ENCODE measurements around the gene HOXA7.

Gene HOXA7

GRCh38 chr7:27199849-27200760 lies 43.6 kb upstream of the HOXA7 start, which contains the start of gene HOXA13:
TSS of gene HOXA13 (minus strand) at chr7:27200091. CDS start at chr7:27200077, 14 bp downstream.
- H3K36me3 ChIP-seq (ENCODE audit: control insufficient read depth, insufficient read depth, low read length) = no peaks in the 10 kb centered on the region
- H3K27ac ChIP-seq (ENCODE audit: low read length) = no peak within 1 kb of the TSS
- peak within 1 kb of the TSS; percentile 5 for H3K4me3 ChIP-seq (ENCODE audit: low read length)
- H3K4me1 ChIP-seq (ENCODE audit: control insufficient read depth, insufficient read depth, low read length) = no peaks in the 10 kb centered on the region
- H3K27me3 ChIP-seq (ENCODE audit: control insufficient read depth, insufficient read depth, low read length) = peaks cover 83% of the 10 kb centered on the region
- no CpG with 5 or more reads among the region's 99 CpGs for WGBS (ENCODE audit: insufficient coverage, insufficient read length)
- DNase-seq (ENCODE audit: low read depth, low spot score) = no peak
- no peaks in the 10 kb centered on the region for H3K9me3 ChIP-seq (ENCODE audit: control insufficient read depth, insufficient read depth, low read length)

GRCh38 chr7:27198871-27199801 lies 42.7 kb upstream of the HOXA7 start:
- peaks cover 80% of the 10 kb centered on the region for H3K27me3 ChIP-seq (ENCODE audit: control insufficient read depth, insufficient read depth, low read length)
- no peak for DNase-seq (ENCODE audit: low read depth, low spot score)
- H3K36me3 ChIP-seq (ENCODE audit: control insufficient read depth, insufficient read depth, low read length) = no peaks in the 10 kb centered on the region
- H3K27ac ChIP-seq (ENCODE audit: low read length) = no peak overlapping the region
- peak overlapping the region; percentile 5; the same call in 1 of the 2 replicates for H3K4me3 ChIP-seq (ENCODE audit: low read length)
- H3K9me3 ChIP-seq (ENCODE audit: control insufficient read depth, insufficient read depth, low read length) = no peaks in the 10 kb centered on the region
- H3K4me1 ChIP-seq (ENCODE audit: control insufficient read depth, insufficient read depth, low read length) = no peaks in the 10 kb centered on the region
- WGBS (ENCODE audit: insufficient coverage, insufficient read length) = no CpG with 5 or more reads among the region's 93 CpGs

GRCh38 chr7:27198138-27198841 lies 41.8 kb upstream of the HOXA7 start:
- WGBS (ENCODE audit: insufficient coverage, insufficient read length) = no CpG with 5 or more reads among the region's 29 CpGs
- no peak overlapping the region for H3K4me3 ChIP-seq (ENCODE audit: low read length)
- no peaks in the 10 kb centered on the region for H3K9me3 ChIP-seq (ENCODE audit: control insufficient read depth, insufficient read depth, low read length)
- no peaks in the 10 kb centered on the region for H3K36me3 ChIP-seq (ENCODE audit: control insufficient read depth, insufficient read depth, low read length)
- H3K4me1 ChIP-seq (ENCODE audit: control insufficient read depth, insufficient read depth, low read length) = no peaks in the 10 kb centered on the region
- peaks cover 80% of the 10 kb centered on the region for H3K27me3 ChIP-seq (ENCODE audit: control insufficient read depth, insufficient read depth, low read length)
- no peak for DNase-seq (ENCODE audit: low read depth, low spot score)
- H3K27ac ChIP-seq (ENCODE audit: low read length) = no peak overlapping the region

- Histone ChIP-seq H3K4me3 (ENCODE audit: low read length) (no peak overlapping the region), H3K27me3 (ENCODE audit: control insufficient read depth, insufficient read depth, low read length) (peaks cover 81% of the 10 kb centered on the region)
Measured at GRCh38 chr7:27197137-27198042, 40.9 kb upstream of the HOXA7 start.

GRCh38 chr7:27196287-27196767 lies 39.9 kb upstream of the HOXA7 start:
- Histone ChIP-seq H3K27ac (ENCODE audit: low read length) (no peak overlapping the region), H3K27me3 (ENCODE audit: control insufficient read depth, insufficient read depth, low read length) (peaks cover 81% of the 10 kb centered on the region), H3K4me1 (ENCODE audit: control insufficient read depth, insufficient read depth, low read length) (no peaks in the 10 kb centered on the region), H3K9me3 (ENCODE audit: control insufficient read depth, insufficient read depth, low read length) (no peaks in the 10 kb centered on the region), H3K4me3 (ENCODE audit: low read length) (no peak overlapping the region), H3K36me3 (ENCODE audit: control insufficient read depth, insufficient read depth, low read length) (no peaks in the 10 kb centered on the region)
- DNase-seq (ENCODE audit: low read depth, low spot score) = no peak
- WGBS (ENCODE audit: insufficient coverage, insufficient read length) = no CpG with 5 or more reads among the region's 6 CpGs

More at GRCh38 chr7:27197137-27198042, 40.9 kb upstream of the HOXA7 start:
- no peak for DNase-seq (ENCODE audit: low read depth, low spot score)
- no CpG with 5 or more reads among the region's 18 CpGs for WGBS (ENCODE audit: insufficient coverage, insufficient read length)
- Histone ChIP-seq H3K9me3 (ENCODE audit: control insufficient read depth, insufficient read depth, low read length) (no peaks in the 10 kb centered on the region), H3K4me1 (ENCODE audit: control insufficient read depth, insufficient read depth, low read length) (no peaks in the 10 kb centered on the region), H3K36me3 (ENCODE audit: control insufficient read depth, insufficient read depth, low read length) (no peaks in the 10 kb centered on the region), H3K27ac (ENCODE audit: low read length) (no peak overlapping the region)

- DNase-seq (ENCODE audit: low read depth, low spot score) = no peak
- peaks cover 82% of the 10 kb centered on the region for H3K27me3 ChIP-seq (ENCODE audit: control insufficient read depth, insufficient read depth, low read length)
Measured at GRCh38 chr7:27194686-27195379, 38.4 kb upstream of the HOXA7 start.

GRCh38 chr7:27194002-27194352 lies 37.5 kb upstream of the HOXA7 start:
- no CpG with 5 or more reads among the region's 2 CpGs for WGBS (ENCODE audit: insufficient coverage, insufficient read length)
- no peak overlapping the region for H3K27ac ChIP-seq (ENCODE audit: low read length)
- no peaks in the 10 kb centered on the region for H3K9me3 ChIP-seq (ENCODE audit: control insufficient read depth, insufficient read depth, low read length)
- 0 out of 2 replicates have a peak, but pooled peaks cover 1% of the 10 kb centered on the region for H3K4me1 ChIP-seq (ENCODE audit: control insufficient read depth, insufficient read depth, low read length)
- no peak overlapping the region for H3K4me3 ChIP-seq (ENCODE audit: low read length)
- no peak for DNase-seq (ENCODE audit: low read depth, low spot score)
- H3K36me3 ChIP-seq (ENCODE audit: control insufficient read depth, insufficient read depth, low read length) = no peaks in the 10 kb centered on the region
- H3K27me3 ChIP-seq (ENCODE audit: control insufficient read depth, insufficient read depth, low read length) = peaks cover 85% of the 10 kb centered on the region

More at GRCh38 chr7:27194686-27195379, 38.4 kb upstream of the HOXA7 start:
- Histone ChIP-seq H3K36me3 (ENCODE audit: control insufficient read depth, insufficient read depth, low read length) (no peaks in the 10 kb centered on the region), H3K4me1 (ENCODE audit: control insufficient read depth, insufficient read depth, low read length) (no peaks in the 10 kb centered on the region), H3K4me3 (ENCODE audit: low read length) (no peak overlapping the region), H3K27ac (ENCODE audit: low read length) (no peak overlapping the region), H3K9me3 (ENCODE audit: control insufficient read depth, insufficient read depth, low read length) (no peaks in the 10 kb centered on the region)
- 100% methylated on average over 1 of the region's 9 CpGs for WGBS (ENCODE audit: insufficient coverage, insufficient read length)

GRCh38 chr7:27193335-27194001 lies 37.0 kb upstream of the HOXA7 start:
- no peak for DNase-seq (ENCODE audit: low read depth, low spot score)
- H3K27me3 ChIP-seq (ENCODE audit: control insufficient read depth, insufficient read depth, low read length) = peaks cover 85% of the 10 kb centered on the region
- no peaks in the 10 kb centered on the region for H3K9me3 ChIP-seq (ENCODE audit: control insufficient read depth, insufficient read depth, low read length)
- H3K27ac ChIP-seq (ENCODE audit: low read length) = no peak overlapping the region
- WGBS (ENCODE audit: insufficient coverage, insufficient read length) = no CpG with 5 or more reads among the region's 29 CpGs
- 0 out of 2 replicates have a peak, but pooled peaks cover 1% of the 10 kb centered on the region for H3K4me1 ChIP-seq (ENCODE audit: control insufficient read depth, insufficient read depth, low read length)
- H3K36me3 ChIP-seq (ENCODE audit: control insufficient read depth, insufficient read depth, low read length) = no peaks in the 10 kb centered on the region
- no peak overlapping the region for H3K4me3 ChIP-seq (ENCODE audit: low read length)
